Kidney (tissue), 14 donors: Measurements from ENCODE around the gene SGCE. TPM values are rescaled to one million over a fixed set of nuclear protein-coding genes. Genes with fewer than 3 reads are reported as not detected.

Experiments
- DNase-seq, 5 donors: peaks; one replicate each; pipeline ENCODE4 v3.0.0-alpha.2; 2013 to 2020
- FAIRE-seq: peaks from 2 replicates; lab custom pipeline; 2012; peaks lifted over from hg19 to GRCh38; lab: Jason Lieb, UNC
- H3K27ac ChIP-seq, 2 donors: one replicate each; pipeline ENCODE4 v1.7.0; 2013; ENCODE audit warnings: low read depth in 2 of 2, low read length in 2 of 2, inconsistent platforms in 1 of 2
- H3K27me3 ChIP-seq: one replicate; pipeline ENCODE4 v1.7.1; 2013; ENCODE audit warnings: low read length, inconsistent platforms; ENCODE audit not compliant: control insufficient read depth, insufficient read depth
- H3K36me3 ChIP-seq, 3 donors: one replicate each; pipeline versions ENCODE4 v1.7.0 to v1.7.1; 2013; ENCODE audit warnings: low read length in 3 of 3, control low read depth in 1 of 3, inconsistent platforms in 1 of 3; ENCODE audit not compliant: insufficient read depth in 3 of 3, control insufficient read depth in 2 of 3
- H3K4me1 ChIP-seq, 3 donors: one replicate each; pipeline versions ENCODE4 v1.7.0 to v1.7.1; 2013; ENCODE audit warnings: low read length in 3 of 3, inconsistent platforms in 1 of 3, low read depth in 1 of 3; ENCODE audit not compliant: control insufficient read depth in 2 of 3, insufficient read depth in 2 of 3
- H3K4me3 ChIP-seq, 3 donors: one replicate each; pipeline versions ENCODE4 v1.7.0 to v1.8.1; 2013; ENCODE audit warnings: low read length in 3 of 3, control low read depth in 1 of 3, inconsistent platforms in 1 of 3
- H3K9ac ChIP-seq, 3 donors: one replicate each; pipeline versions ENCODE4 v1.7.0 to v1.7.1; 2013; ENCODE audit warnings: low read length in 3 of 3, control low read depth in 1 of 3, inconsistent platforms in 1 of 3
- H3K9me3 ChIP-seq, 3 donors: one replicate each; pipeline versions ENCODE4 v1.7.0 to v1.7.1; 2013; ENCODE audit warnings: low read length in 3 of 3, control low read depth in 1 of 3, inconsistent platforms in 1 of 3; ENCODE audit not compliant: control insufficient read depth in 2 of 3, insufficient read depth in 1 of 3
- CTCF ChIP-seq: IDR thresholded peaks from 3 replicates; pipeline ENCODE4 v1.5.1; 2012; ENCODE audit warnings: mild to moderate bottlenecking, moderate library complexity, borderline replicate concordance; ENCODE audit not compliant: insufficient read depth; ENCODE audit errors: extremely low read depth
- intact Hi-C: fragments of 100-400 bp; cut with DNase I; formaldehyde crosslinking; loops from one replicate; pipeline ENCODE4 v1.11.1; 2022
- polyA plus RNA-seq: library from polyadenylated mRNA; stranded (reverse); fragments of 350-450 nt; fragmentation: Illumina TruSeq; extraction: RNeasy Lipid Tissue Mini Kit (QIAGEN cat#74804); gene quantifications from one replicate; pipeline ENCODE4 v1.2.3, GENCODE V29; 2014; ENCODE audit warnings: low read depth, low replicate concordance; ENCODE audit not compliant: insufficient read depth
- total RNA-seq: library from RNA; stranded (reverse); fragmentation: NEBNext Ultra II Directional; extraction: Animal tissue kit (Norgen Biotek cat#: 25700); gene quantifications from one replicate; pipeline ENCODE4 v1.2.1, GENCODE V29; 2021
- donor health status: control.
- donor health status: control.
- donor health status: control.
- donor health status: control.
- donor health status: control.
- donor health status: DM: yes; HTN: yes; CAD: no.
- donor health status: Normal renal cell carcinoma (clear cell type).

Gene SGCE
- total and polyA plus RNA-seq, 2 donors from 2014 or later = 56.5 to 59.6 TPM

DNA sequence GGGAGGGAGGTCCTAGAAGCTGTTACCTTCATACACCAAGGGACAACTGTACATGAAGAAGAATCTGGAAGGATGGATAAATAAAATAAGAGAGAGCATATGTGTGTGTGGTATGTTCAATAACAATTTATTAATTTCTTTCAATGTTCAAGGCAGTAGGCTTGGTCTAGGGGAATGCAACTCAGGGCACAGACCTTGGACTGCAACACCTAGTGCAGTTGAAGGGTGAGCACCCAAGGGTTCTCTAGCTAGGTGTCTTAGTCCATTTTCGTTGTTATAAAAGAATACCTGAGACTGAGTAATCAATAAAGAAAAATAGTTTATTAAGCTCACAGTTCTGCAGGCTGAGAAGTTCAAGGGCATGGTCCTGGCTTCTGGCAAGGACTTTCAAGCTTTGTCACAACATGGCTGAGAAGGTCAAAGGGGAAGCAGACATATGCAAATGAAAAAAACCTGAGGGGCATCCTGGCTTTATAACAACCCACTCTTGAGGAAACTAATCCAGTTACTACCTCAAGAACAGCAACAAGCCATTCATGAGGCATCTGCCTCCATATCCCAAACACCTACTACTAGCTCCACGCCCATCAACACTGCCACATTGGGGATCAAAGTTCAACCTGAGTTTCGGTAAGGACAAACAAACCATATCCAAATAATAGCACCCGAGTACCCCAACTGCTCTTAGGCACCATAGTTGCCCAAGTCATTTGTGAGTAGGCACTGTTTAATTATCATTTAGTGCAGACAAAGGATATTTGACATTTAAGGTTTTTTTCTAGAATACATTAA, 15.7 kb upstream of the SGCE start:
- intact Hi-C loops = no loop called here
- Histone ChIP-seq H3K27me3 (no peaks in the 10 kb centered on the region), H3K4me3 (no peak overlapping the region), H3K36me3 (no peaks in the 10 kb centered on the region), H3K4me1 (no peaks in the 10 kb centered on the region), H3K27ac (no peak overlapping the region), H3K9ac (no peak overlapping the region), H3K9me3 (no peaks in the 10 kb centered on the region)
- TF ChIP-seq CTCF = no peak
- no peak for FAIRE-seq
- DNase-seq = no peak

DNA sequence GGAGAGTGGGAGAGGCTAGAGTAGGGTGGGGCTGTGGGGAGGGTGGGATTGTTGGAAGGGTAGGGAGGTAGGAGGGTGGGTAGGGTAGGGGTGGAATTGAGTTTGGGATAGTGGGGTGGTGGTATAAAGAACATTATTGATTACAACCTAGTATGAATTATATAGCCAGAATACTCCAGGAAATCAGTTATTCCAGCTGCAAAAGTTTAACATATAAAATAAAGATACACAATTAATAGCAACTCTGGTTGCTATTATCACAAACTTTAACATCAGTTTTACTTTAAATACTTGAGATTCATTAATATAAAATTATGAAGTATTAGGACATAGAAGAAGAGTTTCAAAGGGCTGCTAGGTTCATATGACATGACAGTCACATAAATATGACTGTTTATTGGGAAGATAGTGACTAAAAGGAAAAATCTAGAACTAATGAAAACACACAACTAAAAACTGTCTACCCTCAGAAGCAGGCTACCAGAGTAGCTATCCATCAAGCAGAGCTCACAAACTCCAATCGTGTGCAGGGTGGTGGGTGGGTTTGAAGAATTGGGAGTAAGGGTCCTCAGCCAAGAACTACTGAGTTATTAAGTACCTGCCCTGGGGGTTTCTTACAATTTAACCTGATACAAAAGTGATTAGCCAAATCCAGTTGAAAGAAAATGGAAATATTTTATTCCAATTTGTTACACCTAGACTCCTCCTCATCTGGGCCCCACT, 14.0 kb upstream of the SGCE start:
- TF ChIP-seq CTCF = no peak
- no peak for FAIRE-seq
- no peak for DNase-seq
- no peaks in the 10 kb centered on the region for H3K4me1 ChIP-seq
- no peak overlapping the region for H3K4me3 ChIP-seq
- H3K27me3 ChIP-seq = no peaks in the 10 kb centered on the region
- H3K9me3 ChIP-seq = no peaks in the 10 kb centered on the region
- H3K27ac ChIP-seq = no peak overlapping the region
- intact Hi-C loops = no loop called here
- H3K36me3 ChIP-seq = no peaks in the 10 kb centered on the region
- H3K9ac ChIP-seq = no peak overlapping the region

DNA sequence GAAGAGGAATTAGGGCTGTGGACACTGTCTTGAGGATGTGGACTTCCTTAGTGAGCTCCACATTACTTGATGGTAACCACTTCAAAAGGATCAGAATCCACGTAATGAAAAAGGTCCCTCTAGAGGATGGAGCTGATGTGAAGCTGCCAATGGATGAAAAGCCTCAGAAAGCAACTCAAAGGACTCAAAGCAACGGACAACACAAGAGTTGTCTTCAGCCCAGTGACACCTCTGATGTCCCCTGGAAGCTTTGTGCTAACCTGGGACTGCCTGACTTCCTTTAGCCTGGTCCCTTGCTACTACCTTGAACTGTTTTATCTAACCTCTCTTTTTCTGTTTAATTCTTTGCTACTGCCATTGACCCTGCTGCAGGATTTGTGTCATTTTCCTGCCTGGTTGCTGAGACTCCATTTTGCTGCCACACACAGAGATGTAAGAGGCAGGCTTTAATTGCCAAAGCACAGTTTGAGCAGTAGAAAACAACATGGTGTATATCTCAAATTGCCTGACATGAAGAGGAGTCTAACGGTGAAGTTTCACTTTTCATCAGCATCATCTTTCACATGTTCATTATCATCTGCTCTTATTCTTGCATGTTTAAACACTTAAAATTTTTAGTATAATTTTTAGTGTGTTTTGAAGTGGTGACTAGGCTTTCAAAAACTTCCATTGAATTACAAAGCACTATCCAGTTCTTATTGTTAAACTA, 11.1 kb upstream of the SGCE start:
- no peaks in the 10 kb centered on the region for H3K27me3 ChIP-seq
- intact Hi-C loops = no loop called here
- H3K36me3 ChIP-seq = no peaks in the 10 kb centered on the region
- DNase-seq (no peak), FAIRE-seq (no peak)
- H3K27ac ChIP-seq = no peak overlapping the region
- H3K4me3 ChIP-seq = no peak overlapping the region
- no peak overlapping the region for H3K9ac ChIP-seq
- no peak for TF ChIP-seq CTCF
- H3K9me3 ChIP-seq = no peaks in the 10 kb centered on the region
- H3K4me1 ChIP-seq = no peaks in the 10 kb centered on the region
